H9 (cell line): ENCODE data around the gene ADI1. TPM values are rescaled to one million over a fixed set of nuclear protein-coding genes. Genes with fewer than 3 reads are reported as not detected.

Source experiments
- DNase-seq: peaks from one replicate; pipeline ENCODE4 v3.0.0-alpha.2; 2017
- H2AFZ ChIP-seq: one replicate; pipeline ENCODE4 v1.6.1; 2013; ENCODE audit warnings: mild to moderate bottlenecking, low read length, control low read depth, moderate library complexity
- H2AK5ac ChIP-seq: 2 replicates; pipeline ENCODE4 v1.6.1; 2013; ENCODE audit warnings: low read length, control low read depth, mixed read lengths; ENCODE audit not compliant: insufficient read length
- H2BK120ac ChIP-seq: one replicate; pipeline ENCODE4 v1.6.1; 2013; ENCODE audit warnings: low read depth, mild to moderate bottlenecking, low read length, control low read depth, inconsistent platforms; ENCODE audit not compliant: poor library complexity, severe bottlenecking
- H2BK12ac ChIP-seq: 2 replicates; pipeline ENCODE4 v1.6.1; 2013; ENCODE audit warnings: low read length, control low read depth, mixed read lengths, low read depth; ENCODE audit not compliant: insufficient read length
- H2BK15ac ChIP-seq: 2 replicates; pipeline ENCODE4 v1.6.1; 2013; ENCODE audit warnings: low read depth, low read length, control low read depth
- H2BK20ac ChIP-seq: one replicate; pipeline ENCODE4 v1.6.1; 2013; ENCODE audit warnings: low read depth, mild to moderate bottlenecking, low read length, control low read depth, inconsistent platforms; ENCODE audit not compliant: poor library complexity, severe bottlenecking
- H2BK5ac ChIP-seq: 2 replicates; pipeline ENCODE4 v1.6.1; 2013; ENCODE audit warnings: low read length, control low read depth, mixed read lengths; ENCODE audit not compliant: insufficient read length
- H3K14ac ChIP-seq: 2 replicates; pipeline ENCODE4 v1.6.1; 2013; ENCODE audit warnings: low read length, control low read depth; ENCODE audit not compliant: insufficient read depth
- H3K18ac ChIP-seq: 2 replicates; pipeline ENCODE4 v1.6.1; 2013; ENCODE audit warnings: low read depth, mild to moderate bottlenecking, mixed read lengths, low read length, control low read depth; ENCODE audit not compliant: insufficient read length
- H3K23ac ChIP-seq: 2 replicates; pipeline ENCODE4 v1.6.1; 2013; ENCODE audit warnings: low read length, control low read depth, mixed read lengths, low read depth; ENCODE audit not compliant: insufficient read length
- H3K23me2 ChIP-seq: 2 replicates; pipeline ENCODE4 v1.6.1; 2013; ENCODE audit warnings: low read depth, mild to moderate bottlenecking, mixed read lengths, low read length, control low read depth; ENCODE audit not compliant: insufficient read length, poor library complexity, severe bottlenecking
- H3K27ac ChIP-seq: 2 replicates; pipeline ENCODE4 v1.5.1; 2013; ENCODE audit warnings: low read length, control low read depth, mixed read lengths, low read depth; ENCODE audit not compliant: insufficient read length
- H3K27me3 ChIP-seq: 2 replicates; pipeline ENCODE4 v1.6.1; 2013; ENCODE audit warnings: low read length, control low read depth, inconsistent platforms; ENCODE audit not compliant: insufficient read depth
- H3K4ac ChIP-seq: 2 replicates; pipeline ENCODE4 v1.6.1; 2013; ENCODE audit warnings: low read depth, mild to moderate bottlenecking, control low read depth, inconsistent platforms, low read length, moderate library complexity
- H3K4me1 ChIP-seq: 2 replicates; pipeline ENCODE4 v1.6.1; 2013; ENCODE audit warnings: low read length, control low read depth, inconsistent platforms; ENCODE audit not compliant: insufficient read depth
- H3K4me2 ChIP-seq: 2 replicates; pipeline ENCODE4 v1.6.1; 2013; ENCODE audit warnings: low read length, control low read depth, mixed read lengths; ENCODE audit not compliant: insufficient read length, insufficient read depth
- H3K56ac ChIP-seq: 2 replicates; pipeline ENCODE4 v1.6.1; 2013; ENCODE audit warnings: low read depth, mild to moderate bottlenecking, mixed read lengths, low read length, control low read depth; ENCODE audit not compliant: insufficient read length
- H3K79me1 ChIP-seq: 2 replicates; pipeline ENCODE4 v1.6.1; 2013; ENCODE audit warnings: low read depth, mild to moderate bottlenecking, moderate library complexity, low read length, control low read depth, inconsistent platforms; ENCODE audit not compliant: insufficient read depth, poor library complexity, severe bottlenecking
- H3K79me2 ChIP-seq: 2 replicates; pipeline ENCODE4 v1.6.1; 2013; ENCODE audit warnings: low read length, control low read depth, inconsistent platforms; ENCODE audit not compliant: insufficient read depth
- H3K9ac ChIP-seq: 2 replicates; pipeline ENCODE4 v1.6.1; 2013; ENCODE audit warnings: low read length, control low read depth, mixed read lengths; ENCODE audit not compliant: insufficient read length; ENCODE audit errors: extremely low read depth
- H3K9me3 ChIP-seq: one replicate; pipeline ENCODE4 v1.6.1; 2013; ENCODE audit warnings: low read depth, low read length, inconsistent platforms; ENCODE audit not compliant: control insufficient read depth
- H3T11ph ChIP-seq: one replicate; pipeline ENCODE4 v1.6.1; 2013; ENCODE audit warnings: mild to moderate bottlenecking, low read length, control low read depth, inconsistent platforms
- H4K20me1 ChIP-seq: one replicate; pipeline ENCODE4 v1.6.1; 2013; ENCODE audit not compliant: control insufficient read depth, insufficient read length, insufficient read depth
- H4K5ac ChIP-seq: 2 replicates; pipeline ENCODE4 v1.6.1; 2013; ENCODE audit warnings: low read depth, mild to moderate bottlenecking, mixed read lengths, low read length, control low read depth; ENCODE audit not compliant: insufficient read length
- H4K8ac ChIP-seq: replicated peaks from 2 replicates; pipeline ENCODE4 v1.6.1; 2013; ENCODE audit warnings: low read length, control low read depth, mixed read lengths, low read depth; ENCODE audit not compliant: insufficient read length
- H4K91ac ChIP-seq: 2 replicates; pipeline ENCODE4 v1.6.1; 2013; ENCODE audit warnings: low read depth, mild to moderate bottlenecking, moderate library complexity, mixed read lengths, low read length, control low read depth; ENCODE audit not compliant: insufficient read length
- H3K27ac Mint-ChIP-seq, 3 experiments: 2 replicates in 2 of 3; 3 replicates in 1 of 3; pipeline ENCODE4 v1.8.0; 2020 to 2021; ENCODE audit warnings: mixed read lengths in 3 of 3, mild to moderate bottlenecking in 1 of 3, moderate library complexity in 1 of 3
- H3K27me3 Mint-ChIP-seq: 2 replicates; pipeline ENCODE4 v1.8.0; 2021; ENCODE audit warnings: low read depth, mild to moderate bottlenecking, moderate library complexity, mixed read lengths
- H3K36me3 Mint-ChIP-seq, 3 experiments: 2 replicates in 2 of 3; 3 replicates in 1 of 3; pipeline ENCODE4 v1.8.0; 2020 to 2021; ENCODE audit warnings: low read depth in 3 of 3, mixed read lengths in 3 of 3; ENCODE audit not compliant: insufficient read depth in 1 of 3
- H3K4me1 Mint-ChIP-seq, 2 experiments: 2 replicates each; pipeline ENCODE4 v1.8.0; 2020; ENCODE audit warnings: mixed read lengths in 2 of 2
- H3K4me3 Mint-ChIP-seq, 2 experiments: 2 replicates in 1 of 2; 3 replicates in 1 of 2; pipeline ENCODE4 v1.8.0; 2020 to 2021; ENCODE audit warnings: mild to moderate bottlenecking in 2 of 2, mixed read lengths in 2 of 2, moderate library complexity in 1 of 2
- H3K9me3 Mint-ChIP-seq, 2 experiments: 2 replicates in 1 of 2; 3 replicates in 1 of 2; pipeline ENCODE4 v1.8.0; 2020; ENCODE audit warnings: mild to moderate bottlenecking in 2 of 2, mixed read lengths in 2 of 2, moderate library complexity in 1 of 2
- CTCF ChIP-seq: fragments of 200-600 bp; sonication (generic); conservative IDR thresholded peaks from 3 replicates; pipeline ENCODE4 v1.8.0; 2021; ENCODE audit warnings: antibody characterized with exemption, mild to moderate bottlenecking
- WGBS: extraction: QIAGEN DNeasy Blood & Tissue Kit; methylation state at CpG from one replicate; pipeline ENCODE4 v1.1.7; 2013; ENCODE audit warnings: missing lambda C conversion rate, low lambda C conversion rate, mixed read lengths; ENCODE audit not compliant: insufficient read length; ENCODE audit errors: extremely low coverage; 5-methylcytosine and 5-hydroxymethylcytosine counted together
- total RNA-seq: library from RNA; stranded (reverse); gene quantifications from 2 replicates; pipeline ENCODE4 v1.2.1, GENCODE V29; 2021

Gene ADI1
- total RNA-seq, 1 experiment from 2014 or later: 23.4 TPM

GRCh38 chr2:3469486-3469885 is 49.8 kb downstream of the ADI1 start:
- Histone ChIP-seq H3K4ac (no peak overlapping the region), H3K9ac (no peak overlapping the region), H4K8ac (no peak overlapping the region), H3K56ac (no peak overlapping the region), H3K23me2 (no peaks in the 10 kb centered on the region), H4K5ac (no peak overlapping the region), H2BK15ac (no peak overlapping the region), H3K9me3 (no peaks in the 10 kb centered on the region), H3K23ac (no peak overlapping the region), H4K20me1 (no peaks in the 10 kb centered on the region), H2AFZ (no peak overlapping the region), H3K27me3 (no peaks in the 10 kb centered on the region), H2BK5ac (no peak overlapping the region), H3K79me2 (no peaks in the 10 kb centered on the region), H3K79me1 (no peaks in the 10 kb centered on the region), H2AK5ac (no peak overlapping the region), H3K4me1 (no peaks in the 10 kb centered on the region), H2BK120ac (no peak overlapping the region), H2BK20ac (no peak overlapping the region), H3K14ac (no peak overlapping the region), H3K4me2 (no peak overlapping the region), H2BK12ac (no peak overlapping the region), H3K27ac (no peak overlapping the region), H3T11ph (no peak overlapping the region), H4K91ac (no peak overlapping the region), H3K18ac (no peak overlapping the region)
- no peak for DNase-seq
- no peak for TF ChIP-seq CTCF
- Mint-ChIP-seq H3K4me1 (peaks cover 9 to 13% of the 10 kb centered on the region in 2 experiments), H3K9me3 (no peaks in the 10 kb centered on the region), H3K27ac (no peak overlapping the region), H3K4me3 (no peak overlapping the region), H3K27me3 (no peaks in the 10 kb centered on the region), H3K36me3 (peaks cover 19 to 58% (median 23%) of the 10 kb centered on the region in 3 experiments; a peak in 6 of 7 replicates)
- no CpG with 5 or more reads among the region's 7 CpGs for WGBS
